Stomach (tissue), 9 donors: ENCODE results near the gene PPM1K. TPM values are rescaled to one million over a fixed set of nuclear protein-coding genes. Genes with fewer than 3 reads are reported as not detected.

ENCODE experiments used
- DNase-seq, 2 donors: peaks; one replicate each; pipeline versions ENCODE4 v3.0.0 to v3.0.0-alpha.2; 2013 to 2019
- H3K27ac ChIP-seq, 5 donors: fragments of 200-600 bp in 4 of 5; sonication (generic) in 4 of 5; one replicate each; pipeline ENCODE4 v1.5.1; 2013 to 2019; ENCODE audit warnings: mild to moderate bottlenecking in 1 of 5, moderate library complexity in 1 of 5
- H3K27me3 ChIP-seq, 3 donors: fragments of 200-600 bp; sonication (generic); one replicate each; pipeline ENCODE4 v1.5.1; 2017 to 2019; ENCODE audit warnings: mixed run types in 1 of 3
- H3K36me3 ChIP-seq, 4 donors: fragments of 200-600 bp; sonication (generic); 1 replicate in 3 of 4; 2 replicates in 1 of 4; pipeline ENCODE4 v1.5.1; 2016 to 2019
- H3K4me1 ChIP-seq, 4 donors: fragments of 200-600 bp; sonication (generic); one replicate each; pipeline ENCODE4 v1.5.1; 2016 to 2019
- H3K4me3 ChIP-seq, 4 donors: fragments of 200-600 bp; sonication (generic) in 3 of 4; one replicate each; pipeline ENCODE4 v1.5.1; 2016 to 2019; ENCODE audit warnings: mild to moderate bottlenecking in 1 of 4
- H3K9me3 ChIP-seq, 4 donors: fragments of 200-600 bp; sonication (generic); one replicate each; pipeline ENCODE4 v1.5.1; 2016 to 2019
- EP300 ChIP-seq: sonication (generic); formaldehyde crosslinking; IDR thresholded peaks from one replicate; pipeline ENCODE4 v1.6.1; 2017; ENCODE audit warnings: antibody characterized with exemption
- POLR2A ChIP-seq, 4 donors: fragments of 450-650 bp; IDR thresholded peaks; one replicate each; pipeline ENCODE4 v1.6.1; 2016; ENCODE audit warnings: antibody characterized with exemption in 4 of 4, control low read depth in 2 of 4, mild to moderate bottlenecking in 1 of 4, moderate library complexity in 1 of 4
- POLR2AphosphoS5 ChIP-seq, 3 donors: sonication (generic); formaldehyde crosslinking; IDR thresholded peaks; one replicate each; pipeline ENCODE4 v1.6.1; 2016; ENCODE audit warnings: antibody characterized with exemption in 3 of 3
- WGBS, 5 donors: extraction: QIAGEN DNeasy Blood & Tissue Kit in 3 of 5; methylation state at CpG; one replicate each; pipeline versions ENCODE4 v1.1.5 to v1.1.7; 2013 to 2018; 5-methylcytosine and 5-hydroxymethylcytosine counted together
- intact Hi-C: fragments of 100-400 bp; cut with DNase I; formaldehyde crosslinking; loops from one replicate; pipeline ENCODE4 v1.15.1; 2023; ENCODE audit warnings: low total_unique reads
- polyA plus RNA-seq, 3 donors: library from polyadenylated mRNA; stranded (reverse); fragments of 200-250 nt; gene quantifications; one replicate each; pipeline ENCODE4 v1.2.3, GENCODE V29; 2013
- total RNA-seq, 5 donors: library from RNA; depleted of rRNA; stranded (reverse); fragments of >200 nt; gene quantifications; one replicate each; pipeline versions ENCODE4 v1.1.0 to v1.2.3, GENCODE V29; 2014 to 2016
- TF ChIP-seq, protein P1 (sequence below), 7 experiments: fragments of 450-650 bp in 4 of 7; fragments of 200-600 bp in 3 of 7; sonication (generic) in 3 of 7; IDR thresholded peaks; one replicate each; pipeline ENCODE4 v1.5.1; 2016 to 2019; ENCODE audit warnings: antibody characterized with exemption in 7 of 7, control low read depth in 2 of 7, mild to moderate bottlenecking in 1 of 7
- donor health status: healthy with polysubstance abuse.
- donor health status: Bipolar disorder and iron deficiency.
- donor health status: healthy.

Gene PPM1K
- total and polyA plus RNA-seq, 8 donors = 3.6 to 81.7 (median 20.4) TPM

DNA sequence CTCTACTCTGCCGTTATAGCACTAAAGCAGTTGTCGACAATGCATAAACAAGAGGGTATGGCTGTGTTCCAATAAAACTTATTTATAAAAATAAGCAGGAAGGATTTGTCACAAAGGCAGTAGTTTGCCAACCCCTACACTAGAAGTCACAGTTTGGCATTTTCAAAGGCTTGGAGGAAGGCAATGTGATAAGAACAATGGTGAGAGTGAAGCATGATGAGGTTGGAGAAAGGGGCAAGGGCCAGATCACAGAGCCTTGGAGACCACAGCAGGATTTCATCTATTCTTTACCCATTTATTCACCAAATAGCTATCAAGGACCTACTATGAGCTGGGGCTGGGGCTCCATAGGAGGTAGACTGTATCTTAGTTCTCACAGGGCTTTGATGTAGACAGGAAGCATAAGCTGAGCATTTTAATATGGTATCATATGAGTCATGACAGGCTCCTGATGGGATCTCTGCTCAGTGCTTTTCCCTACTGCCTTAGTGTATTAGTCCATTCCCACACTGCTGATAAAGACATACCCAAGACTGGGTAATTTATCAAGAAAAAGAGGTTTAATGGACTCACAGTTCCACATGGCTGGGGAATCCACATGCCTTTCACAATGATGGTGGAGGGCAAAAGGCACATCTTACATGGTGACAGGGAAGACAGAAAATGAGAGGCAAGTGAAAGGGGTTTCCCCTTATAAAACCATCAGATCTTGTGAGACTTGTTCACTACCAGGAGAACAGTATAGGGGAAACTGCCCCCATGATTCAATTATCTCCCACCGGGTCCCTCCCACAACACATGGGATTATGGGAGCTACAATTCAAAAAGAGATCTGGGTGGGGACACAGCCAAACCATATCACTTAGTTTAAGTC, 58.9 kb downstream of the PPM1K start:
- peaks cover 0 to 2% (median 0%) of the 10 kb centered on the region in 4 donors for H3K4me1 ChIP-seq
- no peaks in the 10 kb centered on the region for H3K27me3 ChIP-seq
- no peak overlapping the region for H3K27ac ChIP-seq
- DNase-seq = no peak
- 29 to 55% (median 38%) methylated on average over 3 of the region's 3 CpGs for WGBS, 5 donors
- TF ChIP-seq POLR2A (IDR thresholded peaks at IDR 0.05) = no peak
- TF ChIP-seq, protein P1, sequence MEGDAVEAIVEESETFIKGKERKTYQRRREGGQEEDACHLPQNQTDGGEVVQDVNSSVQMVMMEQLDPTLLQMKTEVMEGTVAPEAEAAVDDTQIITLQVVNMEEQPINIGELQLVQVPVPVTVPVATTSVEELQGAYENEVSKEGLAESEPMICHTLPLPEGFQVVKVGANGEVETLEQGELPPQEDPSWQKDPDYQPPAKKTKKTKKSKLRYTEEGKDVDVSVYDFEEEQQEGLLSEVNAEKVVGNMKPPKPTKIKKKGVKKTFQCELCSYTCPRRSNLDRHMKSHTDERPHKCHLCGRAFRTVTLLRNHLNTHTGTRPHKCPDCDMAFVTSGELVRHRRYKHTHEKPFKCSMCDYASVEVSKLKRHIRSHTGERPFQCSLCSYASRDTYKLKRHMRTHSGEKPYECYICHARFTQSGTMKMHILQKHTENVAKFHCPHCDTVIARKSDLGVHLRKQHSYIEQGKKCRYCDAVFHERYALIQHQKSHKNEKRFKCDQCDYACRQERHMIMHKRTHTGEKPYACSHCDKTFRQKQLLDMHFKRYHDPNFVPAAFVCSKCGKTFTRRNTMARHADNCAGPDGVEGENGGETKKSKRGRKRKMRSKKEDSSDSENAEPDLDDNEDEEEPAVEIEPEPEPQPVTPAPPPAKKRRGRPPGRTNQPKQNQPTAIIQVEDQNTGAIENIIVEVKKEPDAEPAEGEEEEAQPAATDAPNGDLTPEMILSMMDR (IDR thresholded peaks at IDR 0.05) = no peak
- TF ChIP-seq POLR2AphosphoS5 (IDR thresholded peaks at IDR 0.05) = no peak
- no peak for TF ChIP-seq EP300
- no peaks in the 10 kb centered on the region for H3K36me3 ChIP-seq
- intact Hi-C loops = no loop called here
- H3K9me3 ChIP-seq = no peaks in the 10 kb centered on the region
- no peak overlapping the region for H3K4me3 ChIP-seq

DNA sequence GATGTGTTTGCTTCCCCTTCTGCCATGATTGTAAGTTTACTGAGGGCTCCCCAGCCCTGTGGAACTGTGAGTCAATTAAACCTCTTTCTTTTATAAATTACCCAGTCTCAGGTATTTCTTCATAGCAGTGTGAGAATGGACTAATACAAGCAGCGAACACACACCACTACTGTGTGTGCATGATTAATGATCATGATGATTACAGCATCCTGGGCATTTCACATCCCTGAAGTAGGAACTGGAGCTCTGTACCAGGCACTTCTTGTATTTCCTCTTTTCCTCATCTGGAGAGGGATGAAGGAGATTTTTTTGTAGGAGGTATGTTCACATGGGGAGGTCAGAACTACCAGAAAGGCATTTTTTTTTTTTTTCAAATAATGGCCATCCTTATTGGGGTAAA, 60.8 kb downstream of the PPM1K start:
- TF ChIP-seq, protein P1 (IDR thresholded peaks at IDR 0.05) = no peak
- TF ChIP-seq POLR2AphosphoS5 (IDR thresholded peaks at IDR 0.05) (no peak), POLR2A (IDR thresholded peaks at IDR 0.05) (no peak), EP300 (no peak)
- Histone ChIP-seq H3K27me3 (no peaks in the 10 kb centered on the region), H3K4me3 (no peak overlapping the region), H3K27ac (no peak overlapping the region), H3K36me3 (no peaks in the 10 kb centered on the region), H3K4me1 (peaks cover 0 to 4% (median 1%) of the 10 kb centered on the region in 4 donors), H3K9me3 (no peaks in the 10 kb centered on the region)
- DNase-seq = no peak
- intact Hi-C loops = loop anchor here (5.0 kb wide), 1 partner anchor 239 kb away; no protein-coding TSS in a partner anchor
- WGBS, 5 donors = 50 to 100% (median 96%) methylated on average over 1 of the region's 1 CpG

DNA sequence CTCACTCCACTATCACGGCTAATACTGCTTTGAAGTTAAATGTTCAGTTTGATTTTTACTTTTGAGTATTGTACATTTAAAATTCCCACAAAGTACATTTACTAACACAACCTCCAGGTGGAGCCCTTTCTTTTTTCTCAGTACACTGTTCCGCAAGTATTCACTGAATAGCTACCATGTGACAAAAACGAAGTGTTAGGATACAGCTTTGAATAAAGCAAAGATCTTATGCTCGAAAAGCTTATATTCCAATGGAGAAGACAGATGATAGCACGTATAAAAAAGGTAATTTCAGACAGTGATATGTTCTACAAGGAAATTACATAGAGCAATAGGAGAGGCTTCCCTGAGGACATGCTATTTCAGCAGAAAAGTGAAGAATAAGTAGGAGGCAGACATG, 65.3 kb downstream of the PPM1K start:
- H3K4me3 ChIP-seq = no peak overlapping the region
- no peaks in the 10 kb centered on the region for H3K27me3 ChIP-seq
- peak in 1 of 2 donors; percentile 80 for DNase-seq
- TF ChIP-seq POLR2AphosphoS5 (IDR thresholded peaks at IDR 0.05) (peak in 1 of 3 donors; percentile 12), POLR2A (IDR thresholded peaks at IDR 0.05) (no peak), EP300 (no peak)
- TF ChIP-seq, protein P1 (IDR thresholded peaks at IDR 0.05) = peak in 5 of 7 experiments; percentile 35 to 76 (median 58)
- no peaks in the 10 kb centered on the region for H3K9me3 ChIP-seq
- H3K27ac ChIP-seq = no peak overlapping the region
- H3K4me1 ChIP-seq = peaks cover 0 to 4% (median 1%) of the 10 kb centered on the region in 4 donors
- intact Hi-C loops = loop anchor here (5.0 kb wide), 1 partner anchor 298 kb away; no protein-coding TSS in a partner anchor
- no peaks in the 10 kb centered on the region for H3K36me3 ChIP-seq
- 1 to 2% (median 1%) methylated on average over 5 of the region's 5 CpGs for WGBS, 5 donors

DNA sequence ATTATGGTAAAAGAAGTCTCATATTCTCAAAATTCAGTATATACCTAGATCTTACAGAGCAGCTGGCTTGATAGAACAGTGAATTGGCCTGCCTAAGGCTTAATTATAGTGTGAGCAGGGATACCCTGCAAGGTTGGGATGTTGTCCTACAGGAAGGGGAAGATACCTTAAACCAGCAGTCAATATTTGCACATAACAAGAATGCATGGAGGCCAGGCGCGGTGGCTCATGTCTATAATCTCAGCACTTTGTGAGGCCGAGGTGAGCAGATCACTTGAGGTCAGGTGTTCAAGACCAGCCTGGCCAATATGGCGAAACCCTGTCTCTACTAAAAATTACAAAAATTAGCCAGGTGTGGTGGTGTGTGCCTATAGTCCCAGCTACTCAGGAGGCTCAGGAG, 67.2 kb downstream of the PPM1K start:
- Histone ChIP-seq H3K36me3 (no peaks in the 10 kb centered on the region), H3K4me1 (peaks cover 0 to 4% (median 1%) of the 10 kb centered on the region in 4 donors), H3K27me3 (no peaks in the 10 kb centered on the region), H3K27ac (no peak overlapping the region), H3K4me3 (no peak overlapping the region), H3K9me3 (no peaks in the 10 kb centered on the region)
- TF ChIP-seq, protein P1 (IDR thresholded peaks at IDR 0.05) = no peak
- no peak for TF ChIP-seq EP300
- DNase-seq = no peak
- 69 to 96% (median 79%) methylated on average over 4 of the region's 4 CpGs for WGBS, 5 donors
- intact Hi-C loops = loop anchor here (5.0 kb wide), 1 partner anchor 300 kb away; no protein-coding TSS in a partner anchor
